M059J (cell line): ENCODE measurements around the gene NXF1. TPM values are rescaled to one million over a fixed set of nuclear protein-coding genes. Genes with fewer than 3 reads are reported as not detected.
"Not testable (repeated sequence)": the region's sequence is repeated elsewhere in the genome, so short reads cannot be mapped to it uniquely, and the experiment has no call there.

Source experiments
- DNase-seq: peaks from one replicate; pipeline ENCODE4 v3.0.0-alpha.2; 2012; ENCODE audit warnings: low read depth
- total RNA-seq: library from RNA; depleted of rRNA; stranded (reverse); fragments of >200 nt; shearing (Covaris generic); gene quantifications from 2 replicates; pipeline ENCODE4 v1.2.3, GENCODE V29; 2014

Gene NXF1
- total RNA-seq, 1 experiment from 2014 or later = 23.2 TPM

- no peak for DNase-seq
These were observed 27.3 kb upstream of the NXF1 start, which contains the start of gene TEX54 for GRCh38 chr11:62832336-62833234. Gene TEX54 (minus strand): TSS chr11:62832841.

GRCh38 chr11:62831520-62832335 lies 26.5 kb upstream of the NXF1 start, which contains the start of gene STX5:
Gene STX5 (minus strand): TSS chr11:62832051. CDS start chr11:62831243, 808 bp downstream.
- peak; percentile 97 for DNase-seq

- no peak for DNase-seq
These were observed 25.8 kb upstream of the NXF1 start for GRCh38 chr11:62830904-62831519.

GRCh38 chr11:62828130-62828529 lies 22.9 kb upstream of the NXF1 start:
- not testable (repeated sequence) for DNase-seq

- DNase-seq = no peak
These were observed 18.4 kb upstream of the NXF1 start for GRCh38 chr11:62823677-62824076.

GRCh38 chr11:62817129-62817528 lies 11.9 kb upstream of the NXF1 start:
- no peak for DNase-seq

- no peak for DNase-seq
These were observed 11.3 kb upstream of the NXF1 start for GRCh38 chr11:62816557-62816956.

GRCh38 chr11:62811659-62812058 lies 6.4 kb upstream of the NXF1 start:
- no peak for DNase-seq

GRCh38 chr11:62810748-62811147 lies 5.5 kb upstream of the NXF1 start:
- no peak for DNase-seq

GRCh38 chr11:62806611-62807121 lies 1.4 kb upstream of the NXF1 start:
- DNase-seq = peak; percentile 40

GRCh38 chr11:62805961-62806441 lies 761 bp upstream of the NXF1 start:
- DNase-seq = peak; percentile 61

GRCh38 chr11:62804310-62805075 lies 747 bp downstream of the NXF1 start:
- DNase-seq = peak; percentile 53

GRCh38 chr11:62801071-62801470 lies 4.2 kb downstream of the NXF1 start:
- no peak for DNase-seq

GRCh38 chr11:62799486-62799885 lies 5.8 kb downstream of the NXF1 start:
- DNase-seq = no peak

GRCh38 chr11:62796281-62796680 lies 9.0 kb downstream of the NXF1 start:
- DNase-seq = no peak

- DNase-seq = no peak
These were observed 11.0 kb downstream of the NXF1 start for GRCh38 chr11:62794201-62794775.

- DNase-seq = peak; percentile 24
These were observed 13.1 kb downstream of the NXF1 start for GRCh38 chr11:62792202-62792575.

- DNase-seq = peak; percentile 82
These were observed 13.6 kb downstream of the NXF1 start, which contains the start of gene TMEM223 for GRCh38 chr11:62791501-62792201. Gene TMEM223 (minus strand): TSS chr11:62792006. CDS start chr11:62791994, 12 bp downstream.

GRCh38 chr11:62789576-62789975 lies 15.7 kb downstream of the NXF1 start:
- DNase-seq = no peak

GRCh38 chr11:62788991-62789390 lies 16.2 kb downstream of the NXF1 start:
- DNase-seq = no peak
